ENCODE measurements around the gene XRCC6.
A peak's percentile ranks its signal among the peaks of the same experiment; 100 is the strongest.
"Not testable (repeated sequence)": the region's sequence is repeated elsewhere in the genome, so short reads cannot be mapped to it uniquely, and the experiment has no call there.

XRCC6 gene

DNA sequence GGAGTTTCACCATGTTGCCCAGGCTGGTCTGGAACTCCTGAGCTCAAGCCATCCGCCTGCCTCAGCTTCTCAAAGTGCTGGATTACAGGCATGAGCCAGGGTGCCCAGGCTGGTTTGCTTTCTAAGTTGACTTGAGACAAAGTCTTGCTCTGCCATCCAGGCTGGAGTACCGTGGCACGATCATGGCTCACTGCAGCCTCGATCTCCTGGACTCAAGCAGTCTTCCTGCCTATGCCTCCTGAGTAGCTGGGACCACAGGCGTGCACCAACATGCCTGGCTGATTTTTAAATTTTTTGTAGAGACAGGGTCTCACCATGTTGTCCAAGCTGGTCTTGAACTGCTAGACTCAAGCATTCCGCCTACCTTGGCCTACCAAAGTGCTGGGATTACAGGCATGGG lies 36.6 kb downstream of the XRCC6 start:
- H3K36me3 Mint-ChIP-seq, result peaks cover 100% of the 10 kb centered on the region

DNA sequence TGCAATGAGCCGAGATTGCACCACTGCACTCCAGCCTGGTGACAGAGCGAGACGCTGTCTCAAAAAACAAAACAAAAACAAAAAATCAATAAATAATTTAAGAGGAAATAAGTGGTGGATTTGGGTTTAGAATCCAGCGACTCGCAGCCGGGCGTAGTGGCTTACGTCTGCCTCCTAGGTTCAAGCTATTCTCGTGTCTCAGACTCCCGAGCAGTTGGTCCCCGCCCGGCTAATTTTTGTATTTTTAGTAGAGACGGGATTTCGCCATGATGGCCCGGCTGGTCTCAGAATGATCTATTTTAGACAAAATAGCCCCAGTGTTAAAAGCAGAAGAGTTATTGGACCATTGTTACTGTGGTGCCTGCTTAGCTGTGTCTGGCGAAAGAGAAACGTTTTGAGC lies 37.8 kb downstream of the XRCC6 start:
- Mint-ChIP-seq H3K9me3 (no peaks in the 10 kb centered on the region), H3K36me3 (peaks cover 100% of the 10 kb centered on the region), H3K27ac (no peak overlapping the region), H3K4me3 (no peak overlapping the region), H3K4me1 (peaks cover 7% of the 10 kb centered on the region)
- DNase-seq (ENCODE audit: low spot score in 2 of 2) (no peak), ATAC-seq (no peak)

More for the DNA sequence above, 36.6 kb downstream of the XRCC6 start:
- H3K4me1 Mint-ChIP-seq, result peaks cover 7% of the 10 kb centered on the region
- ATAC-seq, result no peak
- no peaks in the 10 kb centered on the region for H3K9me3 Mint-ChIP-seq
- no peak for DNase-seq (ENCODE audit: low spot score in 2 of 2)
- no peak overlapping the region for H3K4me3 Mint-ChIP-seq
- H3K27ac Mint-ChIP-seq, result no peak overlapping the region

DNA sequence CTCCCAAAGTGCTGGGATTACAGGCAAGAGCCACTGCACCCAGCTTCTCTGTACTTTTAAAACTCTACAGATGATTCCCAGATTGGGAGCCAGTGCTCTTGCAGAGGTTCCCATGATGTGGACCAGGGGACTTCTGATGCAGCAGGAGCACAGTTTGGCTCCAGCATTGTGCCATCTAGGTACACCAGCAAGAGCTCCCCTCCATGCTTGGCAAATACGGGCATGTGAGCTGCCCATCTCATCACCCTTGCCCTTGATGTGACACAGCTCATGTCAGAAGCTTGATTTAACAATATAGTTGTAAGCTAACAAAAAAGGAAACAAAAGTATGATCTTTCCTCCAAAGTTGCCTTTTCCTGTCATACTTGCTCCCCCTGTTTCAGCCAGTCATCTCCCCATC lies 38.8 kb downstream of the XRCC6 start:
- H3K36me3 Mint-ChIP-seq, result peaks cover 100% of the 10 kb centered on the region
- DNase-seq (ENCODE audit: low spot score in 2 of 2), result no peak
- H3K4me1 Mint-ChIP-seq, result peaks cover 7% of the 10 kb centered on the region
- no peak for ATAC-seq
- peak overlapping the region; percentile 71 for H3K27ac Mint-ChIP-seq
- no peak overlapping the region for H3K4me3 Mint-ChIP-seq
- no peaks in the 10 kb centered on the region for H3K9me3 Mint-ChIP-seq

DNA sequence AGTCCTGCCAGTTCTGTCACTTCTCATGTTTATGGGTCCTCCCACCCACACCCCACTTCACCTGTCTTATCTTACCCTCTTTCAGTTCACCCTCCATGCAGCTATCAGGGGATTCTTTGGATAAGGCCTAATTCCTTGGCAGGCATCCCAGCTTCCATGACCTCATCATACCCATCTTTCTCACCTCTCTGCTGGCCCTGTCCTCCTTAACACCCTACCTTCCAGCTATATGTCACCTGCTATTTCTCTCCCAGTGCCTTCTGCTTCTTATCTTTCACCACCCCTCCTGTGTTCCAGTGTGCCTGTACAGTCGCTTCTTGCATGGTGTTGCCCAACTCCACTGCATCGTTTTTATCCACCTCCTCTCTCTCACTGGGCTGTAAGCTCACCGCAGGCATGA lies 39.3 kb downstream of the XRCC6 start:
- no peak for DNase-seq (ENCODE audit: low spot score in 2 of 2)
- peaks cover 100% of the 10 kb centered on the region for H3K36me3 Mint-ChIP-seq
- peak overlapping the region; percentile 71 for H3K27ac Mint-ChIP-seq
- no peak overlapping the region for H3K4me3 Mint-ChIP-seq
- peaks cover 7% of the 10 kb centered on the region for H3K4me1 Mint-ChIP-seq
- no peak for ATAC-seq
- H3K9me3 Mint-ChIP-seq, result no peaks in the 10 kb centered on the region

DNA sequence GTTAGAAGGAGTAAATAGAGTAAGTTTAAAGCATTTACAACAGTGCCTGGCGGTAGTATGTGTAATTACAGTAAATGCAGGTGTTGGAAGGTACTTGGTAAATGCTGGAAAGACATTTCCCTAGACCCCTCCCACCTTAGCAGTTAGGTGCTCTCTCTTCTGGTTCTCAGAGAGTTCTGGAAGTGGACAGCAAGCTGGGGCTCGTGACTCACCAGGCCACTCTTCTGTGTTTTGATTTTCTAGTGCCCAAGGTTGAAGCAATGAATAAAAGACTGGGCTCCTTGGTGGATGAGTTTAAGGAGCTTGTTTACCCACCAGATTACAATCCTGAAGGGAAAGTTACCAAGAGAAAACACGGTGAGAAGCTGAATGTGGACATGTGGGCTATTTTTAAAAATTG lies 40.0 kb downstream of the XRCC6 start:
- Mint-ChIP-seq H3K4me3 (no peak overlapping the region), H3K36me3 (peaks cover 94% of the 10 kb centered on the region), H3K9me3 (no peaks in the 10 kb centered on the region), H3K27ac (peak overlapping the region; percentile 71), H3K4me1 (peaks cover 7% of the 10 kb centered on the region)
- DNase-seq (ENCODE audit: low spot score in 2 of 2), result no peak
- ATAC-seq, result no peak

DNA sequence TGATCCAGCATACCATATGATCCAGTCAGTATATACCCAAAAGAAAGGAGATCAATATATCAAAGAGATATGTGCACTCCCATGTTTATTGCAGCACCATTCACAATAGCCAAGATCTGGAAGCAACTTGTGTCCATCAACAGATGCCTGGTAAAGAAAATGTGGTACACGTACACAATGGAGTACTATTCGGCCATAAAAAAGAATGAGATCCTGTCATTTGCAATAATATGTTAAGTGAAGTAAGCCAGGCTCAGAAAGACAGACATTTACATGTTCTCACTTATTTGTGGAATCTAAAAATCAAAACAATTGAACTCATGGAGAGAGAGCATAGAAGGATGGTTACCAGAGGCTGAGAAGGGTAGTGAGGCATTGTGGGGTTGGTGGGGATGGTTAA lies 40.6 kb downstream of the XRCC6 start:
- Mint-ChIP-seq H3K36me3 (peaks cover 90% of the 10 kb centered on the region), H3K9me3 (no peaks in the 10 kb centered on the region), H3K27ac (no peak overlapping the region)

DNA sequence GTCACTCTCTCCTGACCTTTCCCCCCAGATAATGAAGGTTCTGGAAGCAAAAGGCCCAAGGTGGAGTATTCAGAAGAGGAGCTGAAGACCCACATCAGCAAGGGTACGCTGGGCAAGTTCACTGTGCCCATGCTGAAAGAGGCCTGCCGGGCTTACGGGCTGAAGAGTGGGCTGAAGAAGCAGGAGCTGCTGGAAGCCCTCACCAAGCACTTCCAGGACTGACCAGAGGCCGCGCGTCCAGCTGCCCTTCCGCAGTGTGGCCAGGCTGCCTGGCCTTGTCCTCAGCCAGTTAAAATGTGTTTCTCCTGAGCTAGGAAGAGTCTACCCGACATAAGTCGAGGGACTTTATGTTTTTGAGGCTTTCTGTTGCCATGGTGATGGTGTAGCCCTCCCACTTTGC lies 42.5 kb downstream of the XRCC6 start:
- not testable (repeated sequence) for H3K4me3 Mint-ChIP-seq; ATAC-seq; DNase-seq (ENCODE audit: low spot score in 2 of 2); H3K9me3 Mint-ChIP-seq
- Mint-ChIP-seq H3K36me3 (peaks cover 89% of the 10 kb centered on the region), H3K4me1 (peaks cover 20% of the 10 kb centered on the region), H3K27ac (peak overlapping the region; percentile 72)

More for the DNA sequence above, 40.6 kb downstream of the XRCC6 start:
- ATAC-seq (no peak), DNase-seq (ENCODE audit: low spot score in 2 of 2) (no peak)
- Mint-ChIP-seq H3K4me3 (no peak overlapping the region), H3K4me1 (peaks cover 11% of the 10 kb centered on the region)

DNA sequence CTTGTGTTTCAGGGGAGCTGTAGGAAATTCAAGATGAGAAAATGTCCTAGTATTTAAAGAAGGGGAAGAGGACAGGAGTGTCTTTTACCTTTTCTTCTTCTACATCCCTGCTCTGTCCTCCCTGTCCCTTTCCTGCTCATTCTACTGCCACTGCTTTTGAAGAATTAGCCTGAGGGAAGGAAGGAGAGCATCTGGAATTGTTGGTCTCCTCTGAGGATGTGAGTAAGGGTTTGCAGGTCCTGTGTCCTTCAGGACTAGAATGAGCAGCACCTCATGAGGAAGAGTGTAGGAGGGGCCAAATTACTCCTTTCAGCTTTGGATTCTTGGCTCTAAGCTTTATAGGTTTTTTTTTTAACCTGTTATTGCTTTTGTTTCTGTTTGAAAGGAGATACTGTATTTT lies 43.4 kb downstream of the XRCC6 start:
- Mint-ChIP-seq H3K4me3 (no peak overlapping the region), H3K9me3 (no peaks in the 10 kb centered on the region)

DNA sequence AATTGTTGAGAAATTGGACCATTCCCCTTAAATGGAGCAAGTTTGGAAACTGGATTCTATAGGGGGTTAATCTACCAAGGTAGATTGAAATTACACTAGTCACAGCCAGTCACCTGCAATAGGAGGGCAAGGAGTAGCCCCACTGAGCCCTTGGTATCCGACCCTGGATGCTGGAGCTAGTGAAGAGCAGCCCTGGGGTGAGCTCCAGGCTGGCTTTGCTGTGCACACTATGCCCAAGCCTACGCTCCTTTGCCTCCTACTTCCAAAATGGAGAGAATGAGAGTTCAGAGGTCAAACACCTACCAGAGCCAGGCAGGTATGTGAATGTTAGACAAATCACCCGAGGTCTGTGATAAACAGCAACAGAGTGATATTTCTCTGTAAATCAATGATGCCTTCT lies 43.9 kb downstream of the XRCC6 start:
- Mint-ChIP-seq H3K9me3 (no peaks in the 10 kb centered on the region), H3K4me1 (peaks cover 20% of the 10 kb centered on the region), H3K4me3 (no peak overlapping the region), H3K36me3 (peaks cover 83% of the 10 kb centered on the region), H3K27ac (peak overlapping the region; percentile 72)
- DNase-seq (ENCODE audit: low spot score in 2 of 2), result no peak
- ATAC-seq, result no peak

More for the DNA sequence above, 43.4 kb downstream of the XRCC6 start:
- peak overlapping the region; percentile 72 for H3K27ac Mint-ChIP-seq
- peaks cover 20% of the 10 kb centered on the region for H3K4me1 Mint-ChIP-seq
- ATAC-seq (no peak), DNase-seq (ENCODE audit: low spot score in 2 of 2) (no peak)
- peaks cover 87% of the 10 kb centered on the region for H3K36me3 Mint-ChIP-seq

DNA sequence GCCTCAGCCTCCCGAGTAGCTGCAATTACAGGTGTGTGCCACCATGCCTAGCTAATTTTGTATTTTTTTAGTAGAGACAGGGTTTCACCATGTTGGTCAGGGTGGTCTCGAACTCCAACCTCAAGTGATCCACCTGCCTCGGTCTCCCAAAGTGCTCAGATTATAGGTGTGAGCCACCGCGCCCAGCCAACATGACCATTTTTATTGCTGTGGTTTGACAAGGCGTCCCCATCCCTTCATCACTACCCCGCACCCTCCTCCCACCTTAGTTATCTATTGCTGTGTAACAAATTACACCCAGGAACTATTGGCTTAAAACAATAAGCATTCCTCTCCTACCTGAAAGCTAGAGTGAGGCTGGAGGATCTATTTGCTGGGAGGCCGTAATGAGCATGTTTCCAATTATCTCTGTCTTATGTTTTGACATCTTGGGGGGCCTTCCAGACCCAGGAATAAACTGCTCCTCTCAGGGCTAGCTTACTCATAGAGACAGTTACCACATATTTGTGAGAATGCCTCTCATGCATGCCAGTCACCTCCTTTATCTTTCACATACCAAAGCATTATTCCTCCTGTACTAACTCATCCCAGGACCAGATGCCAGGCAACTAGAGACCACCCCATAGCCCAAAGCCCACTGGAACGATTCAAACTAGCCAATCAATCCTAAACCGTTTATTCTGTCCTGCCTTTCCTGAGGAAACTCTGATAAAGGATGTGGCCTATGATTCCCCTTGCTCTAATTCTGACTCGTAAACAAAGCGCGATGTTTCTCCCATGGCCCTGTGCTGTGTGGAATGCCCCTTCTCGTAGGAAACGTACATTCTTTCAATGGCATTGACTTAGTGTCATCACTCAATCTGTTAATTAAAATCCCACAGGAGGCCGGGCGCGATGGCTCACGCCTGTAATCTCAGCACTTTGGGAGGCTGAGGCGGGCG lies 48.1 kb downstream of the XRCC6 start:
- Mint-ChIP-seq H3K9me3 (no peaks in the 10 kb centered on the region), H3K36me3 (peaks cover 82% of the 10 kb centered on the region), H3K4me3 (no peak overlapping the region), H3K4me1 (peaks cover 18% of the 10 kb centered on the region), H3K27ac (peak overlapping the region; percentile 32)
- ATAC-seq (no peak), DNase-seq (ENCODE audit: low spot score in 2 of 2) (no peak)

DNA sequence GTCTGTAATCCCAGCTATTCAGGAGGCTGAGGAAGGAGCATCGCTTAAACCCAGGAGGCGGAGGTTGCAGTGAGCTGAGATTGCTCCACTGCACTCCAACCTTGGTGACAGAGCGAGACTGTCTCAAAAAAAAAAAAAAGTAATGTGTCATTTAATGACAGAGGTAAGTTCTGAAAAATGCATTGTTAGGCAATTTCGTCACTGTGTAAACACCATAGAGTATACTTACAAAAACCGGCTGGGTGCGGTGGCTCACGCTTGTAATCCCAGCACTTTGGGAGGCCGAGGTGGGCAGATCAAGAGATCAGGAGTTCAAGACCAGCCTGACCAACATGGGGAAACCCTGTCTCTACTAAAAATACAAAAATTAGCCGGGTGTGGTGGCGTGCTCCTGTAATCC lies 51.0 kb downstream of the XRCC6 start:
- Mint-ChIP-seq H3K36me3 (peaks cover 92% of the 10 kb centered on the region), H3K4me1 (peaks cover 20% of the 10 kb centered on the region)
- not testable (repeated sequence) for DNase-seq (ENCODE audit: low spot score in 2 of 2); H3K4me3 Mint-ChIP-seq; ATAC-seq; H3K27ac Mint-ChIP-seq; H3K9me3 Mint-ChIP-seq

DNA sequence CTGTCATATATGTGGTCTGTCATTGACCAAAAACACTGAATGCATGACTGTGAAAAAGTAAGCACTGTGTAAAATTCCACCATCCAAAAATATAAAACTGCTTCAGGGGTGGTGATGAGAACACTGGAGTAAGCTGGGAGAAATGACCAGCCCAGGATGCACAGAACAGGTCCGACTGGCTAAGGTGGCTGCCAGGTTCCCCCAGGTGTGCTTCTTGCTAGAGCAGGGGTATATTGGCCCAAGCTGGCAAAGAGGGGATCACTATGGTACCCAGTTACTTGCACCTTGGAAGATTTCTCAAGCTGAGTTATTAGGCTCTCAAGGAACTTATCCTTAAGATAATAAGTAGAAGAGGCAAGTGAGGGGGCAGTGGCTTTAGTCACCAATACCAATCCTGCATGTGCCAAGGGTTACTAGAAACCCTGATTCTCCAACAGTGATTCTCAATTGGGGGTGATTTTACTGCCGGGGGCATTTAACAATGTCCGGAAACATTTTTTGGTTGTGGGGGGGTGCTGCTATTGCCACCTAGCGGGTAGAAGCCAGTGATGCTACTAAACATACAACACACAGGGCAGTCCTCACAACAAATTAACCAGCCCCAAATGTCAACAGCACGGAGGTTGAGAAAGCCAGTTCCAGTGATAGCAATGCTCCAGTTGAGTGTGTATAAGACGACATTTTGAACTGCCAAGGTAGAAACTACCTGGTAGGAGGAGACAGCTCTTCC lies 51.9 kb downstream of the XRCC6 start:
- no peak for ATAC-seq
- H3K9me3 Mint-ChIP-seq, result no peaks in the 10 kb centered on the region
- H3K36me3 Mint-ChIP-seq, result peaks cover 92% of the 10 kb centered on the region
- no peak overlapping the region for H3K4me3 Mint-ChIP-seq
- DNase-seq (ENCODE audit: low spot score in 2 of 2), result no peak
- H3K4me1 Mint-ChIP-seq, result peaks cover 20% of the 10 kb centered on the region
- H3K27ac Mint-ChIP-seq, result no peak overlapping the region

DNA sequence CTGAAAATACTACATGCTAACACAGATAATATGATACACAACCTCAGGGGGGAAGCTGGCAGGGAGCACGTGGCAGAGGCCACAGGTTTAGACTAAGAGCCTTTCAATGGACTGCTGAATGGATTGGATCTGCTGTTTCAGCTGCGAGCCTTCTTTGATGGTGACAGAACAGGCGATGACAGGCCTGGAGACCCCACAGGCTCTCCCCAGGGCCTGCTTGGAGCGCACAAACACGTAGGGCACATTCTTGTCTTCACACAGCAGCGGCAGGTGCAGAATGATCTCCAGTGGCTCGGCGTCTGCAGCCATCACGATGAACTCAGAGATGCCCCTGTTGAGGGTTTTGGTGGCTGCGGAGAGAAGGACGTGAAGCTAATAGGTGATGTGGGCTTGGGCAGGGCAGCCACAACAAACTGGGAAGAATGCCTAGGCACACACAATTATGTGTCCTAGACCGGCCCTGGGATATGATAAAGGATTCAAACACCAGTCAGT lies 53.8 kb downstream of the XRCC6 start:
- peaks cover 99% of the 10 kb centered on the region for H3K36me3 Mint-ChIP-seq
- no peak overlapping the region for H3K4me3 Mint-ChIP-seq
- ATAC-seq (no peak), DNase-seq (ENCODE audit: low spot score in 2 of 2) (no peak)
- H3K27ac Mint-ChIP-seq, result peak overlapping the region; percentile 84
- H3K4me1 Mint-ChIP-seq, result peaks cover 21% of the 10 kb centered on the region
- H3K9me3 Mint-ChIP-seq, result no peaks in the 10 kb centered on the region

DNA sequence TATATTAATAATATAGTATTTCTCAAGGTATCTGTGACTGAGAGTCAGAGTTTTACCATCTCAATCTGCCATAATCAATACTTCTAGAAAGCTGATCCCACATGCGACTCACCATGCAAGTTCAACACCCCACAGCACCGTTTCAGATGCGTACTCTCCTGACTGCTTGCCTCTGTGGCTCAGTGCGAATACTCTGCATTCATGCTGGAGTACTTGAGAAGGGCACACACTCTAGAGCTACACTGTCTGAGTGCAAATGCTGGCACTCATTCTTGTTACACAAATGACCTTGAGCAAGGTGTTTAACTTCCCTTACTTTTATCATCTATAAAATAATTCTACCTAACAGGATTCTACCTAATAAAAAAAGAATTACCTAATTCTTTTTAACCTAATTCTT lies 55.0 kb downstream of the XRCC6 start:
- DNase-seq (ENCODE audit: low spot score in 2 of 2), result no peak
- peaks cover 99% of the 10 kb centered on the region for H3K36me3 Mint-ChIP-seq
- no peaks in the 10 kb centered on the region for H3K9me3 Mint-ChIP-seq
- no peak for ATAC-seq
- H3K4me1 Mint-ChIP-seq, result peaks cover 26% of the 10 kb centered on the region
- peak overlapping the region; percentile 63 for H3K27ac Mint-ChIP-seq
- no peak overlapping the region for H3K4me3 Mint-ChIP-seq

DNA sequence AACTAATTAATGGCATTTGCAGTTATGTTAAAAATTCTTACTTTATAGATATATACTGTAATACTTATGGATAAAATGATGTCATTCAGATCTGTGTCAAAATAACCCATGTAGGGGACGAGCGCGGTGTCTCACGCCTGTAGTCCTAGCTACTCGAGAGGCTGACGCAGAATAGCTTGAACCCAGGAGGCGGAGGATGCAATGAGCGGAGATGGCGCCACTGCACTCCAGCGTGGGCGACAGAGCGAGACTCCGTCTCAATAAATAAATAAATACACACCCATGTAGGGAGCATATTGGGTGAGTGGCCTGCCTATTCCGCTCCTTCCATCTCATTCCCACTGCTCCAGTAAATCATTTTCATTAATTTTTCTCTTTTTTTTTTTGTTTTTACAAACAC lies 60.5 kb downstream of the XRCC6 start:
- Mint-ChIP-seq H3K4me3 (peak overlapping the region; percentile 98), H3K27ac (peak overlapping the region; percentile 99), H3K9me3 (no peaks in the 10 kb centered on the region), H3K36me3 (peaks cover 67% of the 10 kb centered on the region), H3K4me1 (peaks cover 21% of the 10 kb centered on the region)
- ATAC-seq, result peak; percentile 69
- DNase-seq (ENCODE audit: low spot score in 2 of 2), result no peak
